ENCODE data around the gene USP6NL.

USP6NL gene

DNA sequence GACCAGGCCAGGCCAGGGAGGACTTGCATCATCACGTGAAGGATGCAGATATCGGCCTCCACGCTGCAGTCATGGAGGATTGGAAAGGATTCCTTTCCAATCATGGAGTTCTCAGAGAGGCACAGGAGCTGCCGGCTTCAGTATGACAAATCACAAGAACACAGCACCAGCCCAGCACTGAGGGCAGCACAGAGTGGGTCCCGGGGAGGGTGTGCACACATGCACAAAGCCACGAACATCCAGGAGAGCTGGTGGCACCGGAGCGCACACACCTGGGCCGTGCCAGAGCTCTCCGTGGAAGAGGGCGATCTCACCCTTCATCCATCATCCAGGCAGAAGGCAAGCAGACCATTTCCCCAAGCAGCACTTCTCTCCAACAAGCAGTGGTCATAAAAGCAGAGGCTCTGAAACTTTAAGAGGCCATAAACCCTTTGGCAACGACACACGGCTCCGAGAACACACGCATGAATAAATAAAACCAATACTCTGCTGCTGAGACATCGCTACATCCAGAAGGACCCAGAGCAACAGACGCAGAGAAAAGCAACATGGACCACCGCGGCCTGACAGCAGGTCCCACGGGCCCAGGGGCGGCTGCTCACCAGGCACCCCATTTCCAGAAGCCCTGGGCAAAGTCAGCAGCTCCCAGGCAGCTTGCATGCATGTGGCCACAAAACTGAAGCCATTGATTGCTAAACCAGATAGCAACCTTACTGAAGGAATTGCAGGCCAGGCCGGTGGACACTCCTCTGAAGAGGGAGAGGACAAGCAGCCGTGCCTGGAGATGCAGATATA, 180.8 kb downstream of the USP6NL start:
- TF ChIP-seq, protein P1, sequence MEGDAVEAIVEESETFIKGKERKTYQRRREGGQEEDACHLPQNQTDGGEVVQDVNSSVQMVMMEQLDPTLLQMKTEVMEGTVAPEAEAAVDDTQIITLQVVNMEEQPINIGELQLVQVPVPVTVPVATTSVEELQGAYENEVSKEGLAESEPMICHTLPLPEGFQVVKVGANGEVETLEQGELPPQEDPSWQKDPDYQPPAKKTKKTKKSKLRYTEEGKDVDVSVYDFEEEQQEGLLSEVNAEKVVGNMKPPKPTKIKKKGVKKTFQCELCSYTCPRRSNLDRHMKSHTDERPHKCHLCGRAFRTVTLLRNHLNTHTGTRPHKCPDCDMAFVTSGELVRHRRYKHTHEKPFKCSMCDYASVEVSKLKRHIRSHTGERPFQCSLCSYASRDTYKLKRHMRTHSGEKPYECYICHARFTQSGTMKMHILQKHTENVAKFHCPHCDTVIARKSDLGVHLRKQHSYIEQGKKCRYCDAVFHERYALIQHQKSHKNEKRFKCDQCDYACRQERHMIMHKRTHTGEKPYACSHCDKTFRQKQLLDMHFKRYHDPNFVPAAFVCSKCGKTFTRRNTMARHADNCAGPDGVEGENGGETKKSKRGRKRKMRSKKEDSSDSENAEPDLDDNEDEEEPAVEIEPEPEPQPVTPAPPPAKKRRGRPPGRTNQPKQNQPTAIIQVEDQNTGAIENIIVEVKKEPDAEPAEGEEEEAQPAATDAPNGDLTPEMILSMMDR (conservative IDR thresholded peaks at IDR 0.05; ENCODE audit: low read depth, low read length) = no peak
- H3K4me3 ChIP-seq (ENCODE audit: low read length) = no peak overlapping the region
- no peak for DNase-seq (ENCODE audit: low read depth)

DNA sequence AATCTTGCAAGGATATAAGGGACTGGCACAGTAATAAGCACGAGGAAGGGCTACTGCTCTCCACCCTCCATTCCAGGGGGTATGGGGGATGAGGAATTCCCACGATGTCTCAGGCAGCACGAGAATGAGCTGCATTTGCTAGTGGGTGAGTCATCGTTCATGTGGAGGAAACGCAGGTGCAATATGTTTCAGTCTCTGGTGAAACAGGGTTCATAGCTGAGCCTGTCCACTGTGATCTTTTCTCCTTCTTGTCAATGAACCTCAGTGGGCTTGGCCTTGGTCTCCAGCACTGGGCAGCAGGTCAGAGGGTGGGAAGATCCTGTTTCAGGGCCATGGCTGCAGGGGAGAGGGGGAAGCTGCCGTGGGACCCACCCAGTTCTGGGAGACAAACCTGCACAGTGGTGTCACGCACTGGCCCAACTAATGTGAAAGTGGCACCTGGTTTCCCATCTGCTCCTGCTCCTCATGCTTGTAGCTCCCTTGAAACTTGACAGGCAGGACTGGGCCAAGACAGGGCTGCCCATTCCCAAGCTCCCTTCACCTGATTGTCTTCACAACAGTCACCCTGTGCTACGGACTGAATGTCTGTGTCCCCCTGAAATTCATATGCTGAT, 181.9 kb downstream of the USP6NL start:
- DNase-seq (ENCODE audit: low read depth) = no peak
- H3K4me3 ChIP-seq (ENCODE audit: low read length) = no peak overlapping the region
- TF ChIP-seq, protein P1 (conservative IDR thresholded peaks at IDR 0.05; ENCODE audit: low read depth, low read length) = no peak

DNA sequence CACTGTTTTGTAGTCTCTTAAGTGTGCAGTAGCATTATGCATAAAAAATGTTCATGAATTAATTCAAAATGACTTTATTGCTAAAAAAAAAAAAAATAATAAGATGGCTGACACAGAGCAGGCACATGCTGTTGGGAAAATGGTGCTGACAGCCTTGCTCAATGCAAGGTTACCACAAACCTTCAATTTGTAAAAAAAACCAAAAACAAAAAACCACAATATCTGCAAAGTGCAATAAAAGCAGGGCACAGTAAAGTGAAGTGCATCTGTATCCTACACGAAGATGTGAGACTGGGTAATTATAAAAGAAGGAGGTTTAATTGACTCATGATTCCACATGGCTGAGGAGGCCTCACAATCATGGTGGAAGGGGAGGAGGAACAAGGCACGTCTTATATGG, 185.8 kb downstream of the USP6NL start:
- H3K4me3 ChIP-seq (ENCODE audit: low read length) = no peak overlapping the region
- DNase-seq (ENCODE audit: low read depth) = no peak

DNA sequence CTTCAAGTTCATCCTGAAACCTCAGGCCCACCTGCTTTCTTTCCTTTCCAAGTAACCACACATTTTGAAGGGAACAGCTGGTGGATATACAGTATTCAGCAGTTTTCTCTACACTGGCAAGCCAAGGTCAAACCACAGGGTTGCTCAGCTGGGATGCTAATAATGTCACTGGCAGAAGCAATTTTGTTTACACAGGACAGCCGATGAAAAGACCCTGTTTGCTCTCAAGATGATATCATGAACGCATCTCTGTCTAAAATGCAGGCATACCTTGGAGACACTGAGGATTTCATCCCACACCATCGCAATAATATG, 186.2 kb downstream of the USP6NL start:
- no peak overlapping the region for H3K4me3 ChIP-seq (ENCODE audit: low read length)
- TF ChIP-seq, protein P1 (conservative IDR thresholded peaks at IDR 0.05; ENCODE audit: low read depth, low read length) = no peak
- DNase-seq (ENCODE audit: low read depth) = no peak

More for the DNA sequence above, 185.8 kb downstream of the USP6NL start:
- TF ChIP-seq, protein P1 (conservative IDR thresholded peaks at IDR 0.05; ENCODE audit: low read depth, low read length) = no peak

DNA sequence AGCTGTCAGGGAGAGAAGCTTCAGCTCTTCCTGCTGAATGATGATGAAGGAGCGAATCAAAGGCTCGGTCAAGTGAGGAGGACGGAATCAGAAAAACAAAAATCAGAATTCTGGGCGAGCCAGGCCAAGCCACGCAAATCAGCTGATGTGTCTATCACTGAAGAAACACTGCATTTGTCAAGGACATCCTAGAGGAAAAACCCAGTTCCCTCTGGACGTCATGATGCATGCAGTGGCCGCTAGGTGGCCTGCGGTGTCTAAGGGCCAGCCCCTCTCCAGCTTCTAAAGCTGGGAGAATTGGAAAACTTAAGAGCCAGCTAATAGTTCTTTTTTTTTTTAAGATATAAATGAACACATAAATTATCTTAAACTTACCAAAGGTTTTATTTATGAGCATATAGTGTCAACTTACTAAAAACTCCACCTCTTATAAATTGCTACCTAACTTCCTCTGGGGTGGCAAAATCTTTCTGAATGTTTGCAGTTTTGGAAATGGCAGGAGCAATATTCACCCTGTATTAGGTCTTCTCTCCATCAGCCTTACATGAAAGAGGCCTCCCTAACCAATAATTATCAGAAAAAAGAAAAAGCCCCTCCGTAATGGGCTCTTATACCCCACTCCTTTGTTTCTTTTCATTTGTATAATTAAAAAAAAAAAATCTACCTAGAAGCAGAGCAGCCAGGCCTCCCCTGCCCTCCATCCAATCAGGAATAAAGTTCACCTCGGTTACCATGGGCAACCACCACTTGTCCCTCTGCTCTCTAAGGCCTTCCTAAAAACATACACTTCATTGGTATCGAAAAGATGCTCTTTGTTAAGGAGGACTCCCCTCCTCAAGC, 186.8 kb downstream of the USP6NL start:
- peak; percentile 16 for DNase-seq (ENCODE audit: low read depth)
- TF ChIP-seq, protein P1 (conservative IDR thresholded peaks at IDR 0.05; ENCODE audit: low read depth, low read length) = peak; percentile 98
- no peak overlapping the region for H3K4me3 ChIP-seq (ENCODE audit: low read length)

DNA sequence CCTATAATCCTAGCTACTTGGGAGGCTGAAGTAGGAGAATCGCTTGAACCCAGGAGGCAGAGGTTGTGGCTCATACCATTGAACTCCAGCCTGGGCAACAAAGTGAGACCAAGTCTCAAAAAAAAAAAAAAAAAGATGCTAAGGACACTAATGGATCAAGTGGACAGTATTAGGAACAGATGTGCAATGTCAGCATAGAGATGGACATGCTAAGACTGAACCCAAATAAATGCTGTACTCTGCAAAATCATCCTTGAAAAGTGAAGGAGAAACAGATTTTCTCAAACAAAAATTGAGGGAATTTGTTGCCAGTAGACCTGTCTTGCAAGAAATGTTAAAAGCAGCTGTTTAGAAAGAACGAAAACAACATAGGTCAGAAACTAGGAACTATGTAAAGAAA, 194.5 kb downstream of the USP6NL start:
- no peak for DNase-seq (ENCODE audit: low read depth)
- H3K4me3 ChIP-seq (ENCODE audit: low read length) = no peak overlapping the region
- TF ChIP-seq, protein P1 (conservative IDR thresholded peaks at IDR 0.05; ENCODE audit: low read depth, low read length) = no peak
